ENCODE data around the gene FOXJ1. TPM values are rescaled to one million over a fixed set of nuclear protein-coding genes. Genes with fewer than 3 reads are reported as not detected.

FOXJ1 gene
- total RNA-seq, 3 donors from 2014 or later = 0.15 TPM; not detected in 2

- Histone ChIP-seq H3K27ac (no peak overlapping the region), H3K36me3 (no peaks in the 10 kb centered on the region), H3K27me3 (peaks cover 13 to 35% of the 10 kb centered on the region in 2 donors), H3K9me3 (no peaks in the 10 kb centered on the region), H3K4me1 (peaks cover 0 to under 1% of the 10 kb centered on the region in 2 donors), H3K4me3 (no peak overlapping the region)
- intact Hi-C loops (cut with DNase I; ENCODE audit: low total_unique reads) = no loop called here
- TF ChIP-seq POLR2AphosphoS5 (IDR thresholded peaks at IDR 0.05) = no peak
- DNase-seq (ENCODE audit: low spot score in 2 of 2) = no peak
Measured at GRCh38 chr17:76134911-76135809, 5.9 kb downstream of the FOXJ1 start.

GRCh38 chr17:76132574-76133338 is 8.3 kb downstream of the FOXJ1 start:
- Histone ChIP-seq H3K27ac (peak overlapping the region; percentile 50 to 76), H3K36me3 (no peaks in the 10 kb centered on the region), H3K27me3 (peaks cover 7 to 11% of the 10 kb centered on the region in 2 donors), H3K9me3 (no peaks in the 10 kb centered on the region), H3K4me1 (no peaks in the 10 kb centered on the region), H3K4me3 (peak overlapping the region in 2 of 3 donors; percentile 22 to 48)
- no peak for TF ChIP-seq POLR2AphosphoS5 (IDR thresholded peaks at IDR 0.05)
- no peak for TF ChIP-seq CTCF (IDR thresholded peaks at IDR 0.05)
- no peak for TF ChIP-seq POLR2A (IDR thresholded peaks at IDR 0.05)
- peak in 1 of 2 donors; percentile 76 for DNase-seq (ENCODE audit: low spot score in 2 of 2)
- intact Hi-C loops (cut with DNase I; ENCODE audit: low total_unique reads) = no loop called here

GRCh38 chr17:76131692-76132573 is 9.1 kb downstream of the FOXJ1 start:
- no peaks in the 10 kb centered on the region for H3K4me1 ChIP-seq
- DNase-seq (ENCODE audit: low spot score in 2 of 2) = peak in 1 of 2 donors; percentile 77
- peaks cover 0 to 3% of the 10 kb centered on the region in 2 donors for H3K27me3 ChIP-seq
- peak overlapping the region; percentile 50 to 76 for H3K27ac ChIP-seq
- no peaks in the 10 kb centered on the region for H3K36me3 ChIP-seq
- no peaks in the 10 kb centered on the region for H3K9me3 ChIP-seq
- TF ChIP-seq CTCF (IDR thresholded peaks at IDR 0.05) = no peak
- TF ChIP-seq POLR2AphosphoS5 (IDR thresholded peaks at IDR 0.05) = no peak
- TF ChIP-seq POLR2A (IDR thresholded peaks at IDR 0.05) = no peak
- H3K4me3 ChIP-seq = peak overlapping the region in 2 of 3 donors; percentile 22 to 48
- intact Hi-C loops (cut with DNase I; ENCODE audit: low total_unique reads) = no loop called here

GRCh38 chr17:76131051-76131691 is 9.9 kb downstream of the FOXJ1 start:
- Histone ChIP-seq H3K9me3 (no peaks in the 10 kb centered on the region), H3K4me1 (no peaks in the 10 kb centered on the region), H3K36me3 (no peaks in the 10 kb centered on the region), H3K27ac (peak overlapping the region; percentile 50 to 76), H3K4me3 (no peak overlapping the region), H3K27me3 (no peaks in the 10 kb centered on the region)
- TF ChIP-seq POLR2AphosphoS5 (IDR thresholded peaks at IDR 0.05) (no peak), CTCF (IDR thresholded peaks at IDR 0.05) (no peak), POLR2A (IDR thresholded peaks at IDR 0.05) (no peak)
- no peak for DNase-seq (ENCODE audit: low spot score in 2 of 2)
- intact Hi-C loops (cut with DNase I; ENCODE audit: low total_unique reads) = no loop called here

- H3K4me1 ChIP-seq = no peaks in the 10 kb centered on the region
- H3K27ac ChIP-seq = no peak overlapping the region
- TF ChIP-seq CTCF (IDR thresholded peaks at IDR 0.05) (no peak), POLR2AphosphoS5 (IDR thresholded peaks at IDR 0.05) (no peak), POLR2A (IDR thresholded peaks at IDR 0.05) (no peak)
- DNase-seq (ENCODE audit: low spot score in 2 of 2) = no peak
- no peaks in the 10 kb centered on the region for H3K36me3 ChIP-seq
- no peaks in the 10 kb centered on the region for H3K9me3 ChIP-seq
- H3K4me3 ChIP-seq = no peak overlapping the region
- no peaks in the 10 kb centered on the region for H3K27me3 ChIP-seq
- intact Hi-C loops (cut with DNase I; ENCODE audit: low total_unique reads) = no loop called here
Measured at GRCh38 chr17:76130473-76130872, 10.6 kb downstream of the FOXJ1 start.
